Right lobe of liver (tissue), 4 donors: ENCODE results near the gene VAV2.

Experiments
- POLR2A ChIP-seq: fragments of 450-650 bp; IDR thresholded peaks from one replicate; pipeline ENCODE4 v1.6.1; 2017; ENCODE audit warnings: antibody characterized with exemption, mild to moderate bottlenecking
- TF ChIP-seq, protein P1 (sequence below), 4 donors: fragments of 200-600 bp in 3 of 4; fragments of 450-650 bp in 1 of 4; IDR thresholded peaks; one replicate each; pipeline versions ENCODE4 v1.5.1 to v1.8.0; 2016 to 2022; ENCODE audit warnings: antibody characterized with exemption in 4 of 4, mild to moderate bottlenecking in 2 of 4
- donor health status: DM: no; HTN: no; CAD: no.
- donor health status: DM: no; HTN: no; CAD: no.
- donor health status: DM: no; HTN: yes; CAD: no.

DNA sequence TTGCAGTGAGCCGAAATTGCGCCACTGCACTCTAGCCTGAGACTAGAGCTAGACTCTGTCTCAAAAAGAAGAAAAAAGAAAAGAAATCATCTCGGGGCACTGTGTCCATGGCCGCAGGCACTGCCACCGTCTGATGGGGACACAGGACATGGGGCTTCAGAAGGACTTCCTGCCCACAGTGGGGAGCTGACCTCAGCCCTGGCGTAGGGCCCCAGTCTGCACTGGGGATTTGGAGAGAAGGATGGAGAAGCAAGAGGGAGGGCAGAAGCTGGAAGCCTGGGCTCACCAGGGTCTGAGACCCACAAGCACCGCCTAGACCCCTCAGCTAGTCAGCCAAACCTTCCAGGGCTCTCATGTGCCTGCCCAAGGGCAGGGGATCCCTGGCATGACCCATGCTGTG lies 249.9 kb downstream of the VAV2 start:
- TF ChIP-seq, protein P1, sequence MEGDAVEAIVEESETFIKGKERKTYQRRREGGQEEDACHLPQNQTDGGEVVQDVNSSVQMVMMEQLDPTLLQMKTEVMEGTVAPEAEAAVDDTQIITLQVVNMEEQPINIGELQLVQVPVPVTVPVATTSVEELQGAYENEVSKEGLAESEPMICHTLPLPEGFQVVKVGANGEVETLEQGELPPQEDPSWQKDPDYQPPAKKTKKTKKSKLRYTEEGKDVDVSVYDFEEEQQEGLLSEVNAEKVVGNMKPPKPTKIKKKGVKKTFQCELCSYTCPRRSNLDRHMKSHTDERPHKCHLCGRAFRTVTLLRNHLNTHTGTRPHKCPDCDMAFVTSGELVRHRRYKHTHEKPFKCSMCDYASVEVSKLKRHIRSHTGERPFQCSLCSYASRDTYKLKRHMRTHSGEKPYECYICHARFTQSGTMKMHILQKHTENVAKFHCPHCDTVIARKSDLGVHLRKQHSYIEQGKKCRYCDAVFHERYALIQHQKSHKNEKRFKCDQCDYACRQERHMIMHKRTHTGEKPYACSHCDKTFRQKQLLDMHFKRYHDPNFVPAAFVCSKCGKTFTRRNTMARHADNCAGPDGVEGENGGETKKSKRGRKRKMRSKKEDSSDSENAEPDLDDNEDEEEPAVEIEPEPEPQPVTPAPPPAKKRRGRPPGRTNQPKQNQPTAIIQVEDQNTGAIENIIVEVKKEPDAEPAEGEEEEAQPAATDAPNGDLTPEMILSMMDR (IDR thresholded peaks at IDR 0.05): no peak
- TF ChIP-seq POLR2A: no peak
